ENCODE data around the gene ZACN.
A peak's percentile ranks its signal among the peaks of the same experiment; 100 is the strongest.

ZACN gene

GRCh38 chr17:76083536-76084182, 4.7 kb downstream of the ZACN start:
- DNase-seq = no peak

DNA sequence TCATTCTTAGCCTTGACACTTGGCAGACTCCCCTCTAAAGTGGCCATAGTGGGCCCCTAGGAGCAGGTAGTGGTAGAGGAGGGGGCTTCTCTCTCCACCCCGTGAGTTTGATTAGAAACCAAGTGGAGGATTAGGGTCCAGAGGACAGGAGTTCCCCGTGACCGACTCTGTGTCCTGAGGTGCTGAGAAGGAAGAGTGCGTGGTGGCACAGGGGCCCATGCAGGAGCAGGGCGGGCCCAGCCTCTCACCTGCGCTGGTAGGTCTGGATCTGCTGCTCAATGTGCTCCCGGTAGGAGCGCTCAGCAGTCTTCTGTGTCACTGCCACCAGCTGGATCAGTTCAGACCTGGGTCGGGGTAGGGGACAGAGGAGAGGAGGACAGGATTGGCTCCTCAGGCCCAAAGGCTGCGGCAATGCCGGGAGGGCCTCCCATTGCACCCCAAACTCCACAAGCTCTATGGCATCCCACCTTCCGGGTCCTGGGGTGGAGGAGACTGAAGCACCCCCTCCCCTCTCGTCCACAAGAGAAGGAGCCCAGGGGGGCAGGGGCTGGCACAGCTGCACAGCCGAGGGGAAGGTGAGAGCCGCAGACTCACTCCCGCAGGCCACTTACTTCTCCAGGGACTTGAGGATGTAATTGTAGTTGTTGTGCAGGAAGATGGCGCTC, 6.2 kb downstream of the ZACN start:
- no peak for DNase-seq

DNA sequence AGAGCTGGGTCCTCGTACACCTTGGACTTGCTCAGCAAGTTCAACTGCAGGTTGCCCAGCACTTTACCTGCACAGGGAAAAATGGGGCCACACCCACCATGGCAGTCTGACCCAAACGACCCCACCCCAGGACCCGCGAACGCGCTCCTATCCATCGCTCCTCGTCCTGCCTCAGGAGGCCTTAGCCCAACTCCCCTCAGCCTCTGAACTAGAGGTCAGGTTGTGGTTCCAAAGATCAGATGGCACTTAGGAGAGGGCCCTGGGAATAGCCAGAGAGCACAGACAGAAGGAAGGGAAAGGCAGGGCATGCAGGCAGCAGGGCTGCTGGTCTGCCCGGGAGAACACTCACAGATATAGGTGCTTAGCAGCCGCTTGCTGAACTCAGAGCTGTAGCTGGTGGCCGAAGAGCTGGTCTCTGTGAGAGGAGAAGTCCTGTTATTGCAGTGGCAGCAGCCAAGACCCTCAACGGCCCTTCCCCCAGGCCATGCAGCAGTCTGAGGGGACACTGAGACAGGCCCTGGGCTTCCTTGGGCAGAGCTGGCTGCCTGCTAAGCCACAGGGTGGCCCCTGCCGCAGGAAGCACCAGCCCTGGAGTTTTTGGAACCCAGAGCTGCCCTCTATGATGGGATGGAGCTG, 6.9 kb downstream of the ZACN start:
- no peak for DNase-seq

- no peak for DNase-seq
Measured at GRCh38 chr17:76086384-76086783, 7.4 kb downstream of the ZACN start.

GRCh38 chr17:76087531-76087930, 8.5 kb downstream of the ZACN start:
- DNase-seq = no peak

DNA sequence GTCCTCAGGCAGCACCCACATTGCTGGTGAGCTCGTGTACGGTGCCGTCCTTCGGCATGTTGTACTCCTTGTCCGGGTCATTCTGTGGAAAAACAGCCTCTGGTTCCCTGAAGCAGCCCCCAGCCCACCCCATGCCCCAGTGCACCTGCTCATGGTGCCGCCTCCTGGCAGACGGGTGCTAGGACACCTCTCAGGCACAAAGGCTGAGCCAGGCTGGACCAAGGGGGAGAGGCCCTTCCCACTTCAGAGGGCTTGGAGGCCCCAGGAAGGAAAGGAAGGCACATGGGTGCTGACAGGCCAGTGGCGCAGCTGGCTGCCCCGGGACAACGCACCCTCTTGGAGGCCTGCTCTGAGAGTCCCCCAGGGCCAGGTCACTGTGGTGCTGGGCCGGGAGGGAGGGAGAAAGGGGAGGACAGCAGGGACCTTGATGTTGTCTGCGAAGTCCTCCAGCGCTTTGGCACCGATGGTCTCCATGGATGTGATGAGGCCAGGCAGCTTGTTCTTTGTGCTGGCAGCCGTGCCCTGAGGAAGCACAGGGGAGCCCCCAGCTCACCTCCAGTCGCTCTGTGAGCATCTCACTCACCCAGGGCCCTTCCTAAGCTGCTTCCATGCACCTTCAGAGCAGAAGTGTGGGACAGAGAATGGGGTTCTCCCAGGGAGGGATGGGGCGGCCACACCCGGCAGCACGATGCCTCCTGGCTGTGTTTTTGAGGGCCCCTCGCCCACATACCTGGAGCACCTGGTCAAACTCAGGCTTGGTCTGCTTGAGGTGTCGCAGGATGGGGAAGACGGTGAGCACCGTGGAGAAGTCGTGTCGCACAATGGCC, 9.3 kb downstream of the ZACN start:
- no peak for DNase-seq

DNA sequence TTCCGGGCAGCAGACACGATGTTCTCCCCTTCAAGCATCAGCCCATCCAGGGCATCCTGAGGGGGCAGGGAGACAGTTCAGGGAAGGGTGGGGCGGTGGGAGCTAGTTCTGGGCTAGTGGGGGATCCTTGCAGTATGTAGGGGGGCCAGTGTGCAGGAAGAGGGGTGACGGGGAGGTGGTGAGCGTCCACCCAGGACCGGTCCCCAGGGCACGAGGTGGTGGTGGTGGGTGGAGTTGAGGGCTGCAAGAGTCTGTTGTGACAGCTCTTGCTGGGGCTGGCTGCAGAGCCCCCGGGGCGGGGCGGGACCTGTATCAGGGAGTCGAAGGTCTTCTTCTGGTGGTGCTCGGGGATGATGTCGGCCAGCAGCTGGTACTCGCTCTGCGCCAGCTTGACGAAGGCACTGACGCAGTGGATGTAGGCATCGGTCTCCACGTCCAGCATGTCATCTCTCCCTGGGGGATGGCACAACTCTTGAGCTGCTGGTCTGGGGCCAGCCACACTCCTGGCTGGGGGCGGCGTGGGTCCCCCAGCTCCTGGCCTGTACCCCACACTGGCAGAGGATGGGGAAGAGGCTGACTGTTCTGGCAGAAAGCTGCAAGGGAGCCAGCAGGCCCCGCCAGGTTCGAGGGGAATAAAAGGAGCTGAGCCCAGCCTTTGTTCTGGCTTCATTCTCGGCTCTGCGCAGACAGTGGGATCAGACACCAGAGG, 10.0 kb downstream of the ZACN start:
- no peak for DNase-seq

- no peak for DNase-seq
Measured at GRCh38 chr17:76089680-76090516, 10.9 kb downstream of the ZACN start.

GRCh38 chr17:76090517-76091129, 11.6 kb downstream of the ZACN start:
- no peak for DNase-seq

DNA sequence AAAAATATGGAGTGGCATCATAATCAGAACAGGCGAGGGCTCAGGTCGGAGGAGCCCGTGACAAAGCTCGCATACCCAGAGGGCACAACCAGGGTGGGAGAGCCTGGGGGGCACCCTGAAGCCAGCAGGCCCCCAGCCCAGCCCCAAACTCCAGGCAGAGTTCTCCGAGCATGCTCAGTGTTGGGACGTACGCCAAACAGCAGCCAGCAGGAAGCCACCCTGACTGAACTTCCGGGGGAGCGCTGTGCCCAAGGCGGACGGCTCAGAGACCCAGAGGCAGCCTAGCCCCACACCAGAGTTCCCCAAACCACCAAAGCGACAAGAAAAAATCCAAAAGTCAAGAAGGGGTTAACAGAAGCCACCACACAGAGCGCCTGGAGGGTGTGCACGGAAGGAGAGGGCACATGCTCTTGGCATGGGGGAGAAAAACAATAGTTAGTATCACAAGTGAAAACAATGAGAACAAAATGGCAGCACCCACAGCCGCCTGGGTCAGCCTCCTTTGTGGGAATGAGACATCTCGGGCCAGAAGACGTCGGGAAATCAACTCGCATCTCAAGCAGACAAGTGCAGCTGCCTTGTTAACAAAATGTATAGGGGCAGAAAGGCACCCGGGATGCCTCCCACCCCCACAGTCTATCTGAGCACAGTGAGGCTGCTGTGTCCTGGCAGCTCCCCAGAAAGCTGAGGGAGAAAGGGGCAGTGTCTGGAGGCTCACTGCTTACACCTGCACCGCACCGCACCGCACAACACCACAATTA, 12.7 kb downstream of the ZACN start:
- DNase-seq = no peak

GRCh38 chr17:76092526-76093413, 13.8 kb downstream of the ZACN start:
- DNase-seq = no peak

DNA sequence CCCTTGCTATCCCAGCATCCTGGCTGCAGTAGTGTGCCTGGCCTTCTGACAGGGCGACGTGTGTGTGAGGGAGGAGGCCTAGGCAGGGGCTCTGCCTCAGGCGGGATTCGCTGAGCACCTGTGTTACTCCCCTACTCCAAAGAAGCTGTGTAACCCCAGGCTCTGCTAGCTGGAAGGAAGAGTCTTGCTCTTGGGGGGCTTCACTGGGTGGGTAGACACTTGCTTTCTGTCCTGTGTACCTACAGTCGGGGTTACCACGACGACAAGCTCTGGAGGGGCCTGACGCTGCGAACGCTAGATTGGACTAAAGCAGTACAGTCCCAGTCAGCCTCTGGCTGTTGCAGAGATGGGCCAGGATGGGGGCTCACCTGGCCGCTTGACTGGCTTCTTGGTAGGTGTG, 15.1 kb downstream of the ZACN start:
- DNase-seq = no peak

GRCh38 chr17:76095943-76096342, 17.0 kb downstream of the ZACN start:
- DNase-seq = no peak

DNA sequence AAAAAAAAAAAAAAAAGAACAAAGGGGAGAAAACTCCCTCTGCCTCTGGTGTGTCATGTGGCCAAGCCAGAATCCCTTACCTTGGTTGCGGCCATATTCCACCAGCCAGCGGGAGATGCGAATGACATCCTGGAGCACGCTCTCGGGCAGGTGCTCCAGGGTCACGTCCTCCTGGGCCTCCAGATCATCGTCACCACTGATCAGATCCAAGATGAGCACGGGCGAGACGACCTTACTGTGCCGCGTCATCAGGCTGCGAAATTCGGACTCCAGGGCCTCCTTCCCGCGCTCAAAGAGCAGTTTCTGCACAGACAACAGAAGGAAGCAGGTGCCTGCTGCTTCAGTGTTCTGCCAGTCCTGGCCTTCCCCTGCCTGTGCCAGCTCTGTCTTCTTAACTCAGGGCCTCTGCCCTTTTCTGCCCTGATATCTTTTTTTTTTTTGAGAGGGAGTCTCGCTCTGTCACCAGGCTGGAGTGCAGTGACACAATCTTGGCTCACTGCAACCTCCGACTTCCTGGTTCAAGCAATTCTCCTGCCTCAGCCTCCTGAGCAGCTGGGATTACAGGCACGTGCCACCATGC, 18.8 kb downstream of the ZACN start:
- no peak for DNase-seq

GRCh38 chr17:76102944-76103273, 23.9 kb downstream of the ZACN start:
- DNase-seq = no peak

DNA sequence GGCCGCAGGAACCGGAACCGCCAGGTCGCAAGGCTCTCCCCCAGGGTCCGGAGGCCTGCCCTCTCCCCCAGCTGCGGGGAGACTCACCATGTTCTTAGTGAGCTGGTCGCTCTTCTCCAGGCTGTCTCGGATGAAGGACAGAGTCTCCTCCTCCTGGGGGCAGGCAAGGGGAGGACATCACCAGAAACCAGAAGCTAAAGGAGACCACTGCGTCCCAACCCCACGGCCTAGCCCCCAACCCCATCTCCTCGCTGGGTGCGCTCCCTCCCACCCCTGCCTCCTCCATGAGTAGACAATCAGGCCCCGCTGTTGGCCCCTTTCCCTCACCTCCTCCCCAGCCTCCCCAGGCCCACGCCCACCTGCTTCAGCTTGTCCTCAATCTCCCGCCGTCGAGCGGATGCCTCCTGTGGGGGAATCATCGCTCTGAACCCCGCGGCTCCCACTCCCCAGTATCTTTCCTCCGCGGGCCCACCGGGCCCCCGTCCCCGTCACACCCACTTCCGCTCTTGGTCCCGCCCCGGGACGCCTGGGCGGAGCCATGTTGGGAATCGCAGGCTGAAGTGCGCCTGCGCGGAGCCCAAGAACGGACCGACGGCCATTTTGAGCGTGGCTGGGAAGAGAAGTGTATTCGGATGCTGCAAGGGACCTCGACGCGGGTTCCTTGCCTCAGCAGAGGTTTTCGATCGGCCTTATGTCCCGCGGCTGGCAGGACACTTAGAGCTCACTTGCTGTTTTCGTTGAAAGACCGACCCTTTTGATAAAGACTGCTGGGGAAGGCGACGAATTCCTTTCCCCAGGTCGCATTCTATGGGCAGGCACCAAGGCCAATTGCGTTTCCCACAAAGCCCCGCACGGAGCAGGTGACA, 24.5 kb downstream of the ZACN start, which contains the start of gene EXOC7:
EXOC7 (minus strand) TSS at position 514 of the 866 bp plus-strand sequence; CDS start at position 419, 95 bp downstream.
- DNase-seq = peak; percentile 91

DNA sequence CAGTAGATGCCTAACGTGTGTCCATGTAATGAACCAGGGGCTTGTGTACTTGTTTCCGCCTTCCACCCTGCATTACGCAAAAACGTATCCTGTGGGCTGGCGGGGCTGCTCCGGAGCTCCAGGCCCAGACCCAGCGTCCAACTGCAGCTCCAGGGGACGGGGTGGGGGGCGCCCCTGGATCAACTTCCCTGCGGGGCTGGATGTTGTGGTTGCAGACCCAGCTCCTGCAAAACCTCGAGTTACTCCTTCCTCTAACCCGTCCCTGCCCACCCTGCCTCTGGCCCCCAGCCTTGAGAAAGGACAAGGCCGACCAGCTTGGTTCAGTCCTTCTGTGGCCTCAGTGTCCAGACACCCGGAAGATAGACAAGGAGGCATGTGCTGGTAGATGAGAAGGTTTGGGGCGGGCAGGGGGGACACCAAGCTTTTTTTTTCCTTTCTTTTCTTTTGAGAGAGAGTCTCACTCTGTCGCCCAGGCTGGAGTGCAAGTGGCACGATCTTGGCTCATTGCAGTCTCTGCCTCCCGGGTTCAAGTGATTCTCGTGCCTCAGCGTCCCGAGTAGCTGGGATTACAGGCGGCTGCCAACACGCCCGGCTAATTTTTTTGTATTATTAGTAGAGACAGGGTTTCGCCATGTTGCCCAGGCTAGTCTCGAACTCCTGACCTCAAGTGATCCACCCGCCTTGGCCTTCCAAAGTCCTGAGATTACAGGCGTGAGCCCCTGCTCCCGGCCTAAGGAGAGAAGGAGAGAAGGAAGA, 25.3 kb downstream of the ZACN start:
- no peak for DNase-seq

DNA sequence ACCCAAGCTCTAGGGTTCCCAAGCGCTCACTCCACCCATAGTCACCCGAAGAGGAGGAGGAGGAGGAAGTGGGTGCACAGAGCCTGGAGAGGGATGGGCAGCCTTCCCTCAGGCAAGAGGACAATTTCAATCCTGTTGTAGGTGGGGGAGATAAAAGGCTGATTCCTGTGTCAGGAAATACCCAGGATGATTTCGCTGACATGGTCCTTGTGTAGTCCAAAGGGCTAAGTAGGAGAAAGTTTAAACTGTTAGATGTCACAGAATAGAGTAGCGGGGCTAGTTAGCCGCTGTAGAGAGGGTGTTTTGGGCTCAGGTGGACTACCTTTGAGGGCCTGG, 25.9 kb downstream of the ZACN start:
- no peak for DNase-seq
